Endothelial cell of umbilical vein (primary cell): ENCODE results near the gene TRIM47. TPM values are rescaled to one million over a fixed set of nuclear protein-coding genes. Genes with fewer than 3 reads are reported as not detected.

Experiments
- BruUV-seq: library from RNA; stranded (reverse); fragments of 400-500 nt; replicated peaks from 2 replicates; lab custom pipeline; 2021; lab: Mats Ljungman, UMichigan
- CTCF ChIA-PET: fragments of 300-600, 350-600 bp; sonication (Branson Sonifier 250); formaldehyde crosslinking; loops from one replicate; lab custom pipeline; 2021; ENCODE audit warnings: antibody characterized with exemption, inconsistent platforms; lab: Charles Lee
- POLR2A ChIA-PET: fragments of 300-600, 350-600 bp; sonication (Branson Sonifier 250); formaldehyde crosslinking; loops from one replicate; lab custom pipeline; 2021; ENCODE audit warnings: antibody characterized with exemption, inconsistent platforms; lab: Charles Lee
- DNase-seq: peaks from one replicate; pipeline ENCODE4 v3.0.0-alpha.2; 2011; ENCODE audit warnings: low read depth, low spot score
- FAIRE-seq: peaks from 2 replicates; lab custom pipeline; 2011; peaks lifted over from hg19 to GRCh38; lab: Jason Lieb, UNC
- H2AFZ ChIP-seq: 2 replicates; pipeline ENCODE4 v1.6.0; 2012; ENCODE audit warnings: low read depth, low read length, control low read depth, inconsistent platforms
- H3K27ac ChIP-seq: 2 replicates; pipeline ENCODE4 v1.5.1; 2011; ENCODE audit warnings: low read depth, mild to moderate bottlenecking, control low read depth, low read length, moderate library complexity; ENCODE audit not compliant: insufficient read depth
- H3K27me3 ChIP-seq, 2 experiments: 2 replicates each; pipeline versions ENCODE4 v1.6.0 to v1.6.1; 2011; ENCODE audit warnings: low read length in 2 of 2, mixed read lengths in 1 of 2; ENCODE audit not compliant: control insufficient read depth in 2 of 2, insufficient read depth in 2 of 2
- H3K36me3 ChIP-seq, 2 experiments: 2 replicates in 1 of 2; 3 replicates in 1 of 2; pipeline ENCODE4 v1.5.1; 2011; ENCODE audit warnings: low read length in 2 of 2, mild to moderate bottlenecking in 1 of 2, moderate library complexity in 1 of 2; ENCODE audit not compliant: control insufficient read depth in 2 of 2, insufficient read depth in 2 of 2; ENCODE audit errors: extremely low read depth in 1 of 2
- H3K4me1 ChIP-seq: 3 replicates; pipeline ENCODE4 v1.5.1; 2011; ENCODE audit warnings: mild to moderate bottlenecking, low read length; ENCODE audit not compliant: control insufficient read depth, insufficient read depth; ENCODE audit errors: extremely low read depth
- H3K4me2 ChIP-seq: 2 replicates; pipeline ENCODE4 v1.6.1; 2011; ENCODE audit warnings: low read length, control low read depth, mixed read lengths; ENCODE audit not compliant: insufficient read depth
- H3K4me3 ChIP-seq, 3 experiments: fragments of 200-600 bp in 1 of 3; sonication (generic), shearing (Covaris generic) in 1 of 3; replicated peaks in 1 of 3; 2 replicates each; pipeline ENCODE4 v1.5.1; 2011 to 2016; ENCODE audit warnings: control low read depth in 3 of 3, low read length in 3 of 3, mild to moderate bottlenecking in 2 of 3, inconsistent platforms in 1 of 3, low read depth in 1 of 3, moderate library complexity in 1 of 3; ENCODE audit not compliant: insufficient read depth in 1 of 3
- H3K79me2 ChIP-seq: 2 replicates; pipeline ENCODE4 v1.6.0; 2012; ENCODE audit warnings: low read length, inconsistent platforms; ENCODE audit not compliant: control insufficient read depth, insufficient read depth
- H3K9ac ChIP-seq: replicated peaks from 2 replicates; pipeline ENCODE3; 2011; ENCODE audit warnings: low read length, control low read depth; ENCODE audit not compliant: insufficient read depth; ENCODE audit errors: extremely low read depth
- H3K9me1 ChIP-seq: replicated peaks from 3 replicates; pipeline ENCODE4 v1.6.0; 2011; ENCODE audit warnings: mild to moderate bottlenecking, low read length; ENCODE audit not compliant: control insufficient read depth, insufficient read depth; ENCODE audit errors: extremely low read depth
- H3K9me3 ChIP-seq: replicated peaks from 2 replicates; pipeline ENCODE4 v1.5.1; 2012; ENCODE audit warnings: low read length, inconsistent platforms; ENCODE audit not compliant: control insufficient read depth, insufficient read depth
- H4K20me1 ChIP-seq: replicated peaks from 2 replicates; pipeline ENCODE3; 2011; ENCODE audit warnings: mild to moderate bottlenecking, low read length; ENCODE audit not compliant: control insufficient read depth, insufficient read depth; ENCODE audit errors: extremely low read depth
- EZH2 ChIP-seq: IDR thresholded peaks from 2 replicates; pipeline ENCODE4 v1.6.1; 2012; ENCODE audit warnings: borderline replicate concordance, low read depth, mild to moderate bottlenecking, moderate library complexity, low read length, inconsistent platforms; ENCODE audit not compliant: severe bottlenecking
- GATA2 ChIP-seq: IDR thresholded peaks from 2 replicates; pipeline ENCODE4 v1.7.0; 2011; ENCODE audit warnings: low read depth, mild to moderate bottlenecking, moderate library complexity, mixed read lengths, low read length; ENCODE audit not compliant: insufficient read length, insufficient read depth
- dilution Hi-C: fragments of 300-500 bp; cut with MboI; formaldehyde crosslinking; loops from one replicate; pipeline ENCODE4 v1.15.0; 2019; ENCODE audit warnings: low sequenced_read_pairs; ENCODE audit not compliant: extremely low pct_ligation_motif_present
- intact Hi-C: fragments of 100-400 bp; cut with micrococcal nuclease; formaldehyde crosslinking; loops from one replicate; pipeline ENCODE4 v1.10.0; 2022
- polyA plus RNA-seq, 4 experiments: library from polyadenylated mRNA; depleted of rRNA in 3 of 4; stranded (reverse) in 3 of 4; unstranded in 1 of 4; fragments of >200 nt; gene quantifications; 2 replicates each; pipeline versions ENCODE4 v1.2.1 to v1.2.3, GENCODE V29; 2011 to 2012; ENCODE audit warnings: missing spikeins in 1 of 4
- total RNA-seq: library from RNA; stranded (reverse); gene quantifications from 2 replicates; pipeline ENCODE4 v1.2.3, GENCODE V29; 2021

TRIM47 gene
- total and polyA plus RNA-seq, 2 donors (not counting 3 experiments of a cell fraction or from before 2014, with no cell fraction given): 67.7 to 75.1 TPM

DNA sequence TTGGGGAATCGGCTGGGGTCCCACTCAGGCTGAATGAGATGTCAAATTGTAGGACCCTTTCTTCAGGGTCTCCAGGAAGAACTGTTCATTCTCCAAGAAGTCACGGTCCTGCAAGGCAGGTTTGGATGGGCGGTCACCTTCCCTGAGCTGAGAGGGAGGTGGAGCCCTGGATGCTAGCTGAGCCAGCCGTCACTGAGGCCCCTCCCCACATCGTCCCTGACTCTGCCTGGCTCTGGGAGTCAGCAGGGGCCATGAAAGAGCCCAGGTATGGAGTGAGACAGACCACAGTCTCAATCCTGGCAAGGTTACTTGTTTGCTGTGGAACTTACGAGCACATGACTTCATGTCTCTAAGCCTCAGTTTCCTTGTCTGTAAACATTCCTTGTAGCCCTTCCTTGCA, 32.3 kb upstream of the TRIM47 start:
- FAIRE-seq: no peak
- no peak for TF ChIP-seq EZH2
- TF ChIP-seq GATA2: no peak
- Histone ChIP-seq H3K27ac (no peak overlapping the region), H3K79me2 (no peaks in the 10 kb centered on the region), H3K9me3 (no peaks in the 10 kb centered on the region), H2AFZ (no peak overlapping the region), H3K4me3 (no peak overlapping the region), H4K20me1 (no peaks in the 10 kb centered on the region), H3K4me1 (no peaks in the 10 kb centered on the region), H3K4me2 (no peak overlapping the region), H3K9ac (no peak overlapping the region), H3K36me3 (no peaks in the 10 kb centered on the region), H3K9me1 (no peaks in the 10 kb centered on the region), H3K27me3 (no peaks in the 10 kb centered on the region)
- intact Hi-C loops (no loop called here), dilution Hi-C loops (no loop called here)
- no peak for DNase-seq
- POLR2A ChIA-PET: no interaction called here
- BruUV-seq: no TSS peak
- CTCF ChIA-PET: interaction anchor here (0.9 to 1.5 kb wide), 4 partner anchors 29 to 90 kb away, joined by 3 to 4 read pairs (median 4); partner anchors contain the start of gene CDK3

DNA sequence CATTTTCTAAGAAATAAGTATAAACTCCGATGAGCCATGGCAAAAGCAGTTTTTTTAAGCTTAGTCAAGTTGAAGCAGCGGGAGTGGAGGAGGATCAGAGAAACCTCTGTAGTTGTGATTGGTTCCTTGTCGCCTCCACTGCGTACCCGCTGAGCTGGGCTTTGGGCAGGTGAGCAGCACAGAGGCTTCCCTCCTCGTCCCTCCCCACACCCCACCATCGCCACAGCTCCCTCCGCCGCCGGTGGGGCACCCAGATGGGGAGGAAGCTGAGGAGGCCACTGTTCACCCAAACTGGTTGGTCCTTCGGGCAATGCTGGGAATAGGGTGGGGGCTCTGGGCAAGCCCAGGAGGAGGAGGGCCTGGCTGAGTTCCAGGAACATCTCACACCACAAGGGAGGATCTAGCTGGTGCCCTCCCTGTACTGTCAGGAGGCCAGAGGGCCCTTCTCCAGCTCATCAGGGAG, 31.5 kb upstream of the TRIM47 start:
- H2AFZ ChIP-seq: no peak overlapping the region
- H3K4me1 ChIP-seq: no peaks in the 10 kb centered on the region
- TF ChIP-seq GATA2: no peak
- CTCF ChIA-PET: interaction anchor here (0.8 to 1.5 kb wide), 4 partner anchors 33 to 104 kb away, joined by 3 to 4 read pairs (median 3); no protein-coding TSS in a partner anchor
- no peaks in the 10 kb centered on the region for H3K36me3 ChIP-seq
- no peak overlapping the region for H3K9ac ChIP-seq
- intact Hi-C loops (no loop called here), dilution Hi-C loops (no loop called here)
- DNase-seq (no peak), FAIRE-seq (no peak)
- H3K4me2 ChIP-seq: no peak overlapping the region
- no TSS peak for BruUV-seq
- no peaks in the 10 kb centered on the region for H4K20me1 ChIP-seq
- no peaks in the 10 kb centered on the region for H3K79me2 ChIP-seq
- POLR2A ChIA-PET: no interaction called here
- no peaks in the 10 kb centered on the region for H3K9me3 ChIP-seq
- no peaks in the 10 kb centered on the region for H3K9me1 ChIP-seq
- H3K4me3 ChIP-seq: no peak overlapping the region
- no peak overlapping the region for H3K27ac ChIP-seq
- no peaks in the 10 kb centered on the region for H3K27me3 ChIP-seq
